HG03521 (cell line): ENCODE data around the gene TMEM63C.

Experiments
- ATAC-seq: cut with Tn5 transposase; IDR thresholded peaks from one replicate; pipeline ENCODE4 v1.9.1; 2021; ENCODE audit warnings: mild to moderate bottlenecking, moderate library complexity; ENCODE audit not compliant: unreplicated experiment

Gene TMEM63C

DNA sequence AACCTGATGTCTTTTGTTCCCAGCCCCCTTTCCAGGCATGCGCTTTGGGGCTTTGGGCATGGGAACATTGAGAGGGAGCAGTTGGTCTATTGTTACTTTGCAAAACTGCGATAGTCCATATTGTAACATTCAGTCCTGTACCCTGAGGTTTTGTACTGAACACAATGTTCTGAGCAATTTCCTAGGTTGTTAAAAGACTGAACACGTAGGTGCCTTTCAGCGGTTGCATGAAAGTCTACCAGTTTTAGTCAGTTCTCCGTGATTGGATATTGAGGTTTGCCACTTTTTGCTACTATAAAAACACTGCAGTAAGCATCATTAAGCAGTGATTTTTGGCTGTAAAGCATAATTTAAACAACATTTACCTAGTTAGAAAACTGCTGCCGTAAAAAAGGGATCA lies 69.3 kb downstream of the TMEM63C start:
- no peak for ATAC-seq

DNA sequence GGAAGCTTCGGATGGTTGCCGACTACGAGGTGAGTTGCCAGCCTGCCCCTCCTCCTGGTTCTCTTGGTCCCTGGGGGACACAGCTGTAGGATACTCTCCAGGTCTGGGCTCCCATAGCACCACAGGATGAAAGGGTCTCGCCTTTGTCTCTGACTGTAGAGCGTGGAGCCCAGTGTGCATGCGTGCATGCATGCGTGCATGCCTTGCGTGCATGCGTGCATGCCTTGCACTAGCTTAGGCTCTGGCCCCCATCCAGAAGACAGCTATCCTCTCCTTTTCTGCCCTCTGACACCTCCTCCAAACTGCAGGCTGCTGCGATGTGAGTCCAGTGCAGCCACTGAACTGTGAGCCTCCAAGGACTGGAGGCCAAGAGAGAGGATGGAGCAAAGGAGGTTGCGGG lies 70.3 kb downstream of the TMEM63C start:
- ATAC-seq, result no peak

DNA sequence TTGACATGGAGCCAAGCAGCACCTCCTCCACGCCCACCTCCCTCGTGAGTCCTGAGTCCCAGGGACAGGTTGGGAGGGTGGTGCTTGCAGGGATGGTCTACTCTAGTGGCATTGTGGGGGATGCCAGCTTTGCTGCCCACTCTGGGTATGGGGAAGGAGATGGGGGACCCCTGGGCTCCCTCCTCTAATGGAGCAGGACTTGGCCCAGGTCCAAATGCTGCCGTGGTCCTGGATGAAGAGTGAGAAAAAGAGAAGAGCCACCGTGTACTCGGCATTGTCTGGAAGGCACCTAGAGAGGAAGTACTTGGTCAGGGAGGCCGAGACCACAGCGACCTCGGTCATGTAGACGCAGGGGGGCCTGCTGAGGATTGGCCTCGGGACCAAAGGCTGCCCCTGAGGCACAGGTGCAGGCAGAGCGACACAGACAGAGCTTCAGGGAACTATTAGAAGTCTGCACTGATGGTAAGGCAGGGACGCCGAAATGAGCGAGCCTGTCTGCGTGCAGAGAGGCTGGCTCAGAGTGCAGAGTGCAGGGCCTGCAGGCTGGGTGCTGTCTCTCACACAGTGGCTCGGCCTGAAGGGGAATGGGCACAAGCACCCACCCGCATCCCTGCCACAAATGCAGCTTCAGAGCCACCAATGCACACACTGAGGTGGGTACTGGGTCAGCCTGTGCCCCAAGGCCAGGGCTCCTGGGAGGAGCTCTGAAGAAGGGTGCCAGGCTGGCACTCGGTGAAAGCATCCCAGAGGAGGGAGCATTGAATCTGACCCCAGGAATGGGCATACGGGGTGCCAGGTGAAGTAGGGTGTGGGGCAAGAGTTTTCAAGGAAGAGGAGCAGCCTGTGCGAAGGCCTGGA lies 72.0 kb downstream of the TMEM63C start:
- no peak for ATAC-seq

DNA sequence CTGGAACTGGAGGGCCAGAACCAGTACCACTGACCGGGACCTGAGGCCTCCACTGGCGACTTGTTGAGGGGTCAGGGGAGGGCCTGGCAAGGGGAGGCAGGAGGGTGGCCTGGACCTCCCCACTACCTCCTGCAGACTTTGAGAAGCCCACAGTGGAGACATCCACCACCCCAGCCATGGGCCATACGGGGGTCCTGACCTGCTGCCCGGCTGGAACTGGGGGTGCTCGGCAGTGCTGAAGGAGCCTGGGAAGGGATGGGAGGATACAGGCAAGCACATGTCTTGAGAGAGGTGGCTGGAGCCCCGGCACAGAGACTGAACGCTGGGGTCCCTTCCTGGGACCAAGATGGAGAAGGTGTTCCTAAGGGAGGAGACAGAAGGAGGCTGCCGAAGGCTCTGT lies 75.1 kb downstream of the TMEM63C start:
- ATAC-seq, result no peak

- ATAC-seq, result no peak
Observed at GRCh38 chr14:77257700-77258099, 76.1 kb downstream of the TMEM63C start.

GRCh38 chr14:77258566-77258965 lies 77.0 kb downstream of the TMEM63C start:
- ATAC-seq, result no peak

GRCh38 chr14:77259025-77259715 lies 77.6 kb downstream of the TMEM63C start:
- no peak for ATAC-seq

GRCh38 chr14:77260199-77260598 lies 78.6 kb downstream of the TMEM63C start:
- no peak for ATAC-seq

DNA sequence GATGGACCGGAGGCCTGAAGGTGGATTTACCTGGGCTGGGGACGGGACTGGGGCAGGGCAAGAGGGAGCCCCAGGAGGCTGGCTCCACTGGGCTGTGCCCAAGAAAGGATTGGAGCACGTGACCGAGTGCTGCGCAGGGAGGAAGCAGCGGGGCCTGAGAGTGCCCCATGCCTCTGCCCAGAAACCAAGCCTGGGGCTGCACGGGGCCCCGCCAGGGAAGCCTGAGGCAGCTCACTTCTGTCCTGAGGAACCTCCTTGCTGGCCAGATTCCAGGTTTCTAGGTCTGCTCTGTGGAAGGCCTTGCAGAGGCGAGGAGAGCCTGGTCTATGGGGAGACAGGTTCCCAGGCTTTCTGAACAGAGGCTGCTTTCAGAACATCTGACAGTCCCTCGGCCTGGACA lies 79.0 kb downstream of the TMEM63C start:
- no peak for ATAC-seq

GRCh38 chr14:77264466-77265186 lies 83.0 kb downstream of the TMEM63C start:
- ATAC-seq, result no peak

DNA sequence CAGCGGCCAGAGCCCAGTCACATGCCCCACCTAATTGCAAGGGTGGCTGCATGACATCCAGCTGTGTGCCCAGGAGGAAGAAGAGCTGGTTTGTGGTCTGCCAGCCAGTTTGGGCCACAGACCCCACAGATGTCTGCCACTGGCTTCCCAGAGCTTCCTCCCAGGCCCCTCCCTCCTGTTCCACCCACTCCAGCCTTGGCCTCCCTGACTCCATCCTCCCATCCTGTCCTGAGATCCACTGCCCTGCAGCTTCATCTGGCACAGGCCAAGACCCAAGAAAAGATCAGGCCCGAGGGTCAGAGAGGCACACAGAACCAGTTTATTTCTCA lies 83.6 kb downstream of the TMEM63C start:
- no peak for ATAC-seq

- no peak for ATAC-seq
Observed at GRCh38 chr14:77265561-77266335, 84.2 kb downstream of the TMEM63C start.

- no peak for ATAC-seq
Observed at GRCh38 chr14:77266336-77266735, 84.7 kb downstream of the TMEM63C start.

GRCh38 chr14:77267937-77268699 lies 86.5 kb downstream of the TMEM63C start:
- no peak for ATAC-seq

DNA sequence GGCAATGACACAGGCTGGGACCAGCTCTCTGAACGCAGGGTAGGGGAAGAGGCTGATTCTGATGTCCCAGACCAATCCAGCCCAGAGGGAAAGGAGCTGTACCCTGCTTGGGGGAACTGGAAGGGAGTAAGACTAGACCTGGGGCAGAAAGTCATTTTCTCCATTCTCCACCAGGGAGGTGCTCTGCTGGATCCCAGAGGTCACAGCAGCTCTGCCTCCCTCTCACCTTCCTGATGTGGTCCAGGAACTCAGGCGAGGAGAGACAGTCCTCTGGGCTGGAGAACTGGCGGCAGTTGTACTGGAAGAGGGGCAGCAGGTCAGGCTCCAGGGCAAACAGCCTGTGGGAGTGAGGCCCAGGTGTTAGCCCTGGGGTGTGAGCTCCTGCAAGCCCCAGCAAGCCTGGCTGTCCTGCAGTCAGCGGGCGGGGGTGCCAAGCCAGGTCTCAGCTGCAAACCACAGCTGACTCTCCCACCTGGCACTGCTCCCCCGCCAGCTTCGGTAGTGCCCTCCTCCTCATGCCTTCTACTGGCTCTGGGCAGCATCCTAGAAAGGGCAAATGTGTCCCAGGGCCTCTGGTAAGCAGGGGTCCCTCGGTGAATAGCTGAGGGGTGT lies 87.5 kb downstream of the TMEM63C start:
- ATAC-seq, result no peak

GRCh38 chr14:77270361-77271112 lies 88.9 kb downstream of the TMEM63C start:
- ATAC-seq, result no peak

DNA sequence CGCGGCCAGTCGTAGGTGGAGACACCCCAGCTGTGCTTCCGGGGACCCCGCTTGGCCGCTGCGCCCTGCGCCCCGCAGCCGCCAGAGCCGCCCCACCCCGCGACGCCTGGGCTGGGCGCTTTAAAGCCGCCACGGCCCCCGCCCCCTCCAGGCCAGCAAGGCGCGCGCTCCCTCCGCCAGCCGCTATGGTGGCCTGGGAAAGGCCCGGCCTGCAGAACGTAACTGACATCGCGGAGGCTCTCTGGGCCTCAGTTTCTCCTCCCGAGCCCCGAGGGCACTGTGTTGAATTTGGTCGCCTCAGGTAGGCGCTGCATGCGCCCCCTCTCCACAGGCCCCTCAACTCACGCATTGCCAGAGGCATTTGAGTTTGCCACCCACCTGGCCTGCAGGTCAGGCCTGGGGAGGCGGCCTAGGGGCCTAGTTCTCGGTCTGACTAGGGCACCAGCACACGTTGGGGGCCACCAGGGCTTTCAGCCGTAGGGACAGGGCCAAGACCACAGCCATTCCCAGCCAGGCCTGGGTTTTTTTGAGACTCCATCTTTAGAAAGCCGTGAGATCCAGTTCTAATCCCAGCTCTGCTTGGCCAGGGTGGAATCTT lies 89.6 kb downstream of the TMEM63C start, which contains the start of gene NGB:
NGB (minus strand) TSS at position 94 of the 598 bp plus-strand sequence. CDS start 269 bp downstream, outside the sequence.
- ATAC-seq, result no peak

GRCh38 chr14:77272261-77272660 lies 90.7 kb downstream of the TMEM63C start:
- no peak for ATAC-seq

DNA sequence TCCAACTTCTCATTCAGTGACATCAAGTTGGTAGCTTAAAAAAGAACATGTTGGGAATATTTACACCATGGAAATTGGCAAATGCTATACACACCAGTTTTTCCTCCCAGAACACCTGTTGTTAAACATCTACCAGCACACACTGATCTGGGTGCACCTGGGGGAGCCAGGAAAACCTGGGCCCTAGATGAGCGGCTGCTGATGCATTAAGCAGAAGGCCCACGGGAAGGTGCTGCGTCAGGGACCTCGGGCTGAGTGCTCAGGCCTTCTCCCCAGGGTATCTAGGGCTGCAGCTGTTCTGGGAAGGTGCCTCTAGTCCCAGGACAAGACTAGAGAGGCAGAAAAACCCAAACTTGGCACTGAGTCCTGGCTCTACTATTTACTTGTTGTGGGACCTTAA lies 92.2 kb downstream of the TMEM63C start:
- no peak for ATAC-seq
